K562 (cell line): ENCODE data around the gene EFHC1.

Source experiments
- CHD2 ChIP-seq: IDR thresholded peaks from 2 replicates; pipeline ENCODE4 v1.6.1; 2011; ENCODE audit warnings: low read depth, low read length
- ETV6 ChIP-seq, 3 experiments: fragments of 150-350 bp in 1 of 3; sonication (generic) in 1 of 3; formaldehyde crosslinking in 1 of 3; IDR thresholded peaks; 2 replicates each; pipeline versions ENCODE4 v1.6.1 to v1.8.0; 2014 to 2022; ENCODE audit warnings: borderline replicate concordance in 2 of 3, low read depth in 2 of 3, antibody characterized with exemption in 1 of 3, low read length in 1 of 3, mild to moderate bottlenecking in 1 of 3, missing genetic modification reagents in 1 of 3
- FOXK2 ChIP-seq, 2 experiments: fragments of 450-650 bp; IDR thresholded peaks in 1 of 2; conservative IDR thresholded peaks in 1 of 2; 2 replicates each; pipeline ENCODE4 v1.6.1; 2016; ENCODE audit warnings: low read depth in 2 of 2, mild to moderate bottlenecking in 1 of 2
- JUN ChIP-seq, 2 experiments: sonication (generic) in 1 of 2; formaldehyde crosslinking in 1 of 2; IDR thresholded peaks; 2 replicates each; pipeline versions ENCODE4 v1.6.1 to v1.8.0; 2012 to 2022; ENCODE audit warnings: borderline replicate concordance in 2 of 2, mild to moderate bottlenecking in 2 of 2, improper control_type of control experiment in 1 of 2, low read depth in 1 of 2, low read length in 1 of 2, missing genetic modification reagents in 1 of 2
- MAFK ChIP-seq: IDR thresholded peaks from 2 replicates; pipeline ENCODE4 v1.6.1; 2011; ENCODE audit warnings: low read length, improper control_type of control experiment
- TBP ChIP-seq: optimal IDR thresholded peaks from 2 replicates; pipeline ENCODE3; 2011; ENCODE audit warnings: low read depth, low read length, improper control_type of control experiment
- XRCC3 ChIP-seq: fragments of 450-650 bp; IDR thresholded peaks from 2 replicates; pipeline ENCODE4 v1.6.1; 2017; ENCODE audit warnings: mild to moderate bottlenecking, moderate library complexity
- ZSCAN32 ChIP-seq: fragments of 450-650 bp; formaldehyde crosslinking; IDR thresholded peaks from 2 replicates; pipeline ENCODE4 v1.4.0; 2020; ENCODE audit warnings: mild to moderate bottlenecking, moderate library complexity
- TF ChIP-seq, protein P1 (sequence below): sonication (generic); formaldehyde crosslinking; IDR thresholded peaks from 2 replicates; pipeline ENCODE4 v1.5.0; 2020; ENCODE audit warnings: missing genetic modification reagents
- TF ChIP-seq, protein P2 (sequence below): fragments of 250-450 bp; sonication (Bioruptor Pico); IDR thresholded peaks from 2 replicates; pipeline ENCODE4 v1.5.1; 2021; ENCODE audit warnings: mild to moderate bottlenecking

DNA sequence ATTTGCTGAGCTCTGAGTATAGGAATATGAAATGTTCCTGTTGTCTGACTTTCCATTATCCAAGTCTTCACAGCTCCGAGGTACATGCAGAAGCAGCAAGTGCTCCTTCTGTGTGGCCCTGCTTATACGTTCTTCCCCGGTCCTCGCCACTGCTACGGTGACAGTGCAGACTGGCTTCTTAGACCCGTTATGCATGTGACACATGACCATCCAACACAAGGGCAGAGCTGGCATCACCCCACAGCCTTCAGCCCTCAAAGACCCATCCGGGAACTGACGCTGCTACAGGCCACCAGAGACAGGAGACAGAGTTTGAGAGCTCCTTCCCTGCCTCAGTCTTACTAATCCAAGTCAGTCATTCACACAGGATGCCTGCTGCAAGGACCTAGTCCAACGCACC, 86.3 kb downstream of the EFHC1 start:
- TF ChIP-seq, protein P1, sequence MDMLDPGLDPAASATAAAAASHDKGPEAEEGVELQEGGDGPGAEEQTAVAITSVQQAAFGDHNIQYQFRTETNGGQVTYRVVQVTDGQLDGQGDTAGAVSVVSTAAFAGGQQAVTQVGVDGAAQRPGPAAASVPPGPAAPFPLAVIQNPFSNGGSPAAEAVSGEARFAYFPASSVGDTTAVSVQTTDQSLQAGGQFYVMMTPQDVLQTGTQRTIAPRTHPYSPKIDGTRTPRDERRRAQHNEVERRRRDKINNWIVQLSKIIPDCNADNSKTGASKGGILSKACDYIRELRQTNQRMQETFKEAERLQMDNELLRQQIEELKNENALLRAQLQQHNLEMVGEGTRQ (CRISPR knock-in tag) = no peak
- TF ChIP-seq JUN (IDR thresholded peaks at IDR 0.05; ENCODE audit: borderline replicate concordance, low read depth, low read length) = no peak
- TF ChIP-seq JUN (CRISPR knock-in tag; IDR thresholded peaks at IDR 0.05; ENCODE audit: borderline replicate concordance) = no peak
- TF ChIP-seq MAFK = no peak
- no peak for TF ChIP-seq ZSCAN32 (CRISPR knock-in tag)
- no peak for TF ChIP-seq CHD2
- TF ChIP-seq, protein P2, sequence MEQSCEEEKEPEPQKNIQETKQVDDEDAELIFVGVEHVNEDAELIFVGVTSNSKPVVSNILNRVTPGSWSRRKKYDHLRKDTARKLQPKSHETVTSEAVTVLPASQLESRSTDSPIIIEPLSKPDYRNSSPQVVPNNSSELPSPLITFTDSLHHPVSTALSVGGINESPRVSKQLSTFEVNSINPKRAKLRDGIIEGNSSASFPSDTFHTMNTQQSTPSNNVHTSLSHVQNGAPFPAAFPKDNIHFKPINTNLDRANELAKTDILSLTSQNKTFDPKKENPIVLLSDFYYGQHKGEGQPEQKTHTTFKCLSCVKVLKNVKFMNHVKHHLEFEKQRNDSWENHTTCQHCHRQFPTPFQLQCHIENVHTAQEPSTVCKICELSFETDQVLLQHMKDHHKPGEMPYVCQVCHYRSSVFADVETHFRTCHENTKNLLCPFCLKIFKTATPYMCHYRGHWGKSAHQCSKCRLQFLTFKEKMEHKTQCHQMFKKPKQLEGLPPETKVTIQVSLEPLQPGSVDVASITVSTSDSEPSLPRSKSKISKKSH (CRISPR knock-in tag) = no peak
- no peak for TF ChIP-seq FOXK2 (conservative IDR thresholded peaks at IDR 0.05 in 1 of 2, IDR thresholded peaks at IDR 0.05 in 1 of 2; ENCODE audit: low read depth in 2 of 2)
- no peak for TF ChIP-seq ETV6 (IDR thresholded peaks at IDR 0.05; ENCODE audit: borderline replicate concordance in 1 of 2, low read depth in 2 of 2, low read length in 1 of 2)
- no peak for TF ChIP-seq ETV6 (CRISPR knock-in tag; IDR thresholded peaks at IDR 0.05; ENCODE audit: borderline replicate concordance)
- no peak for TF ChIP-seq XRCC3
- no peak for TF ChIP-seq TBP
